HG02981 (cell line): ENCODE measurements around the gene UTP11.
"Not testable (repeated sequence)": the region's sequence is repeated elsewhere in the genome, so short reads cannot be mapped to it uniquely, and the experiment has no call there.

ENCODE experiments used
- ATAC-seq: cut with Tn5 transposase; IDR thresholded peaks from one replicate; pipeline ENCODE4 v1.9.1; 2021; ENCODE audit warnings: mild to moderate bottlenecking, moderate library complexity; ENCODE audit not compliant: unreplicated experiment

Gene UTP11

DNA sequence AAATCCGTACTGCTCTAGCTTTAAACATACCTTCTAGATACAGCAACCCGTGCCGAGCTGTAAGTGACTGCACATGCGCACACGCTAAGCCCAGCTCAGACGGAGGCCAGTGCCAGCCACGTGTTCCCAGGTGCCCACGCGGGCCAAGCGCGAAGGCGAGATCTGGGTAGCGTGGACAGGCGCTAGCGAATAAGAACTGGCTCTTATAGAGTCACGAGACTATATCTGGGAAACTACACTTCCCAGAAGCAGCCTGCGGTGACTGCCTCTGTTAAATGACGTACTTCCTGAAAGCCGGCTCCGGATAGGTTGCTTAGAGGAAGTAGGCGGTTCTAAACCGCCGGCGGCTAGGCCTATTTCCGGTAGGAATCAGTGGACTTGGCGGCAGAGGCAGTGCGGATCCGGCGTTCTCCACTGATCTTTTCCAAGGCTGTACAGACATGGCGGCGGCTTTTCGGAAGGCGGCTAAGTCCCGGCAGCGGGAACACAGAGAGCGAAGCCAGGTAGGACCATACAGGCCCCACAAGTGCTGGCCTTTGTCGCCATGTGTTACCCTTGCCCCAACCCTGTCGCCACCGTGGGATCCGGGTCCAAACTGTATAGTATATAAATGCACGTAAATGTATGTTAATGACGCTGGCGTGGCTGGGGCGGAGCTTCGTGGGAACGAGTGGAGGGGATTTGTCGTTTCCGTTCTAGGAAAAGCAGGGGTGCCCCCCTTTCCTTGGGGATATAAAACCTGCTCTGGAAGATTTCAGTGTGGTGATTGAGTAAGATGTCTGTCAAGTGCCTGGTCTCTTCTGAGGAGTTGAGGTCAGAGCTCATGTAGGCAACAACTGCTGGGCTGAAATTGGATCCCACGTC is at the start of gene UTP11:
TSS of gene UTP11 (plus strand) at position 372 of the 864 bp plus-strand sequence. CDS start at position 441, 69 bp downstream.
- ATAC-seq, result peak; percentile 94

DNA sequence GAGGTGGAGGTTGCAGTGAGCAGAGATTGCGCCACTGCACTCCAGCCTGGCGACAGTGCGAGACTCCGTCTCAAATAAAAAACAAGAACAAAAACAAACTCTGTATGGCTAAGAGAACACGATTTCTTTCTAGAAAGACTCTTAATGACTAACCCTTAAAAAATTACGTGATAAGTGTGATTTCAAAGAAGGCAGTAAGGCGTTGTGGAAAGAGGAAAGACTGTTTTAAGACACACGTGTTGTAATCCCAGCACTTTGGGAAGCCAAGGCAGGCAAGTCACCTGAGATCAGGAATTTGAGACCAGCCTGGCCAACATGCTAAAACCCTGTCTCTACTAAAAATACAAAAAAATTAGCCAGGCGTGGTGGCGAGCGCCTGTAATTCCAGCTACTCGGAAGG is 48.4 kb upstream of the UTP11 start:
- ATAC-seq, result not testable (repeated sequence)

- no peak for ATAC-seq
Measured at GRCh38 chr1:37965301-37965700, 47.2 kb upstream of the UTP11 start.

GRCh38 chr1:37973684-37974083 is 38.9 kb upstream of the UTP11 start:
- ATAC-seq, result not testable (repeated sequence)

- no peak for ATAC-seq
Measured at GRCh38 chr1:37974567-37974966, 38.0 kb upstream of the UTP11 start.

GRCh38 chr1:37975083-37975482 is 37.5 kb upstream of the UTP11 start:
- ATAC-seq, result not testable (repeated sequence)

GRCh38 chr1:37978541-37978940 is 34.0 kb upstream of the UTP11 start:
- ATAC-seq, result no peak

GRCh38 chr1:37983546-37983945 is 29.0 kb upstream of the UTP11 start:
- no peak for ATAC-seq

DNA sequence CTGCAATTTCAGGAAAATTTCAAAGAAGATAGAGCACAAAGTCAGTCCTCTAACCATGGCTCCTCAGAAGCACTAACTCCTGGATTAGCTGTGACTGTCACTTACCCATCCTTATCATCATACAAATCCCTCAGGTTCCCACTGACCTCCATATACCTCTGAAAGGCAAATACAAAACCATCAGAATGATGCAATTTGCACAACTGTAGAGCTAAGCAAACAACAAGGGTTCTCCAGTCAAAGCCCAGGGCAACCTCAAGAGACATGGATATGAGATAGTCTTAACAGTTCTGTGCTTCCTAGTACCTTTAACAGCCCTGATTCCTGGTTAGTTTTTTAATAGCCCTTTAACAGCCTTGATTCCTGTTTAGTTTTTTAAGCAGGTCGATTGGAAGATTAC is 24.9 kb upstream of the UTP11 start:
- ATAC-seq, result no peak

GRCh38 chr1:37989361-37989930 is 23.1 kb upstream of the UTP11 start:
- ATAC-seq, result peak; percentile 22

DNA sequence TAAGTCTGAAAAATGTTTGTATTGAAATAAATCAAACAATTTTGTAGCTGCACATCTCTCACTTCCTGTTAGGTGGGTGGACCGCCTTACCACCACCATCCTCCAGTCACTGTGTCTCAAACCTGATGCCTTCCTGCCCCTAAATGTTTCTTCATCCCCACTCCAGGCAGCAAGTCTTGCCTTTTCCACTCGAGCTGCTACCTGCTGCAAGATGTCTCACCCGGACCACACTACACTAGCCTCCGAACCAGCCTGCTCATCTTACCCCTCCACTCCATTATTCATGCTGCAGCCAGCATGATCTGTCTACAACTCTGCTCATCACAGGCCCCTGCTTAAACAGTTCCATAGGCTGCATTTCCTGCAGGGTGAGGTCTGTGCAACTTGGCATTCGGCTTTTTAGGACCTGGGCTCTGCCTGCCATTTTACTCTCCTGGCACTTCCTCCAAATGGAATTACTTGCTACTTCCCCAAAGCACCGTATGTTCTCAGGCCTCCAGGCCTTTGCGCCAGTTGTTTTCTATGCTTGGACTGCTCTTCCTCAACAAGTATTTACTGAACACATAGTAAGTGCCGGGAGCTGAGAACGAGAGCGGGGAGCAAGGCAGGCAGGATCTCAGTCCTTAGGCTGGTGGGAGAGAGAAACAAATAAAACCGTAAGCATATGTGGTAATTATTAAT is 17.5 kb upstream of the UTP11 start:
- no peak for ATAC-seq

DNA sequence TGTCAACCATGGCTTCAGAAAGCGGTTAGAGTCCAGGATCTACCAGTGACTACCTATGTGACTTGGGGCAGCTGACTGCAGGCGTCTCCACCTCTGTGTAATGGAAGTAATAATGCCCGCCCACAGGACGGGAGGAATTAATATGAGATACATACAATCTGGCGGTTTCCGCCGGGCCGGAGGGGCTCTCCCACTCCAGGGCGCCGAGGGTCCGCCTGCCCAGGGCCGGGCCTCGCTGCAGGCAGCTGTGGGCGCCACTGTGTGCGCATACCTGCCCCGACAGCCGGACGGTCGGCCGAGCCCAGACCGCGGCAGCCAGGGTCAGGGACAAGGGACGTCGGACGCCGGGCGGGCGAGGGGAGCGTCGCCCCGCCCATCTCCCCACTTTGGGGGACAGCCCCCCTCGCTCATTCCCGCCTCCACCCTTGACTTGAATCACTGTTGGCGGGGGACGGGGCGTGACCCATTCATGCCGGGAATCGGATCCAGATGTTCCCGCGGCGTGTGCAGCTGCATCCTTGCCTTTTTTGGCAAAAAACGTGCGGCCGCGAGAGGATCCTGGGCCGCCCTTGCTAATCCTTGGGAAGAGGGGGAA is 16.7 kb upstream of the UTP11 start:
- no peak for ATAC-seq

- no peak for ATAC-seq
Measured at GRCh38 chr1:37997256-37998088, 15.1 kb upstream of the UTP11 start.

DNA sequence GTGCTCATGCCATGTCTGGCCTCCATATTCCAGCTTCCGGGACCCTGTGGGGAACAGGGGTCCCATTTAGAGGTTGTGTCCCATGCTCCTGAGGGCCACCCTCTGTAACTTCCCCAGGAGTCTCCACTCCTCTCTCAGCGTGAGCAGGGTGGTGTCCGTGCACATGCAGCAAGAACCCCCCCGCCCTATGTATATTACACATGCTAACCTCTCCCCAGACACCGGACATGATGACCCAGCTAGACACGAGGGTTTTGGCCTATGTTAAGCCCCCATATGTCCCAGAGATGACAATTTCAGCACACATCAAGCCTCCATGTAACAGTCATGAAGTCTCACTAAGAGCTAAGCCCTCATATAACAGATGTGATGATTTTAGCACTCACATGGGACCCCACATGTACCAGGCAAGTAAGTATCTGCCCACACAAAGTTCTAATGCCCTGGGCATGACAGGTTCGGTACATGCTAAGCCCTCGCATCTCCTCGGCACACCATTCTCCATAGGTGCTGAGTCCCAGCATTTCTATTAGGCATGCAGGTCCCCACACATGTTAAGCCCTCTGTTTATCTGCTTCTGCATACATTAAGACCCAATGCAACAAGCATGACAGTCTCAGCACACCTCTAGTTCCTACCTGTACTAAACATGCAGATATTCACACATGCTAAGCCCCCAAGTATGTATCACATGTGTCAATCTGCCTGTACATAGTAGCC is 14.3 kb upstream of the UTP11 start:
- ATAC-seq, result no peak

DNA sequence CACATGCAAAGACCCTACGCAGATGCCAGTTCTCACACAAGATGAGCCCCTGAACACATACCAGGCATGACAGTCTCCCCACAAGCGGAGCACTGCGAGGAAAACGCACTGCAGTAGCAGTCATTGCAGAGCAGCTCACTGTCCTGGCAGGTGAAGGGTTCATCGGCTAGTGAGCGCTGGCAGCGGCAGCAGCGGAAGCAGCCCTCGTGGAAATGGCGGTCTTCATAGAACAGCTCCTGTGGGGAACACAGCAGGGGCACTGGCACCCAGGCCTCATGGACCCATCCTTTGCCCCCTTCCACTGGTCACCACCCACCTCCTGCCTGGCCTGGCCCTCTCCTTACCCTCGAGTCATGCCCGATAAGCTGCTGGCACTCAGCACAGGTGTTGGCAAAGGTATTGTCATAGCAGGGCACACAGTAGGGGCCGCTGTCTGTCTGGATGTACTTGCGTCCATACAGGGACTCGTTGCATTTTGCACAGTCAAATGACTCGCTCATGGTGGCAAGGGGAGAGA is 13.6 kb upstream of the UTP11 start:
- no peak for ATAC-seq

GRCh38 chr1:37999430-38000232 is 12.9 kb upstream of the UTP11 start:
- ATAC-seq, result no peak

GRCh38 chr1:38000233-38000528 is 12.4 kb upstream of the UTP11 start:
- ATAC-seq, result no peak

DNA sequence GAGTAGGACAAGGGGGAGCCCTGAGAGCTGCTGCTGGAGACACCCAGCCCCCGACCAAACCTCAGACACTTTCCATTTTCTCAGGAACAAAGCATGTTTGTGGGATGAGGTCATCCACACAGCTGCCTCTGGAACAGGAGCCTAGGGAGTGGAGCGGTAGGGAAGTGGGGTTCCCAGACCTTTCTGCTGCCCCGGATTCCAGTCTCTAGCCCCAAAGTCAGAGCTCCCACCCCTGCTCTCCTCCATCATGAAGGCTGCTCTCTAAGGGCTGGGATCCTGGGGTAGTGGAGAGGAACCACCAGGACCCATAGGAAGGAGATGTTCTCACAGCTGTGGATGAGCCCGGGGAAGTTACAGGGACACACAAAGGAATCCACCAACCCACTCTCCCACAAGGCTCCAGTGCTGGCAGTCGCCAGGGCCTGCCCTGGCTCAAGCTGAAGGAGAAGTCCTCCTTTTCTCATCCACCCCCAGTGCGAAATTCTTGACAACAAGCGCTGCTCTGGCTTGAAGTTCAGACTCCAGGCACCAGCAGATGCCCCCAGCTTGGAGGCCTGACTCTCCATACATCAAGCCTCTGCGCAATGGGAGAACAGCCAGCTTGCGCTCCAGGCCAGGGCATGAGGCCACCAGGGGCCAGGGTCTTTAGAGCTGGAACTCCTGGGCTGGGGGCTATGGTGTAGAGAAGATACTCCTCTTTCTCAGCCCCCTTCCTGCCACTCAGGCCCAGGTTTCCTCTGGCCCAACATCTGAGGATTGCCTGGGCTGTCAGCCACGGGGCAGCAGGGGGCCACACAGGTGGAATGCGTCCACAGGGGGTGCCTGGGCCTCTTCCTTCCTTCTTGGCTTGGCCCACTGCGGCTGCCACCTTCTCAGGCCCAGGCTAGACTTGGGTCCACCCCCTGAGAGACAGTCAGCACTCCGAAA is 11.7 kb upstream of the UTP11 start:
- ATAC-seq, result no peak
